Tibial artery (tissue), 4 donors: ENCODE measurements around the gene AQP12B.
"Not testable (repeated sequence)": the region's sequence is repeated elsewhere in the genome, so short reads cannot be mapped to it uniquely, and the experiment has no call there.

Experiments
- DNase-seq, 2 donors: peaks; one replicate each; pipeline ENCODE4 v3.0.0-alpha.2; 2019
- H3K27ac ChIP-seq, 2 donors: fragments of 200-600 bp; sonication (generic) in 1 of 2; 1 replicate in 1 of 2; 2 replicates in 1 of 2; pipeline ENCODE4 v1.5.1; 2018 to 2019; ENCODE audit warnings: mild to moderate bottlenecking in 1 of 2
- H3K27me3 ChIP-seq, 2 donors: fragments of 200-600 bp; sonication (generic) in 1 of 2; one replicate each; pipeline versions ENCODE4 v1.5.1 to v1.6.0; 2016 to 2019
- H3K36me3 ChIP-seq, 3 donors: fragments of 200-600 bp; sonication (generic) in 2 of 3; one replicate each; pipeline ENCODE4 v1.5.1; 2016 to 2019; ENCODE audit warnings: mild to moderate bottlenecking in 2 of 3
- H3K4me1 ChIP-seq, 4 donors: fragments of 200-600 bp; sonication (generic) in 2 of 4; 1 replicate in 3 of 4; 2 replicates in 1 of 4; pipeline ENCODE4 v1.5.1; 2016 to 2019
- H3K4me3 ChIP-seq, 2 donors: fragments of 200-600 bp; sonication (generic) in 1 of 2; 1 replicate in 1 of 2; 2 replicates in 1 of 2; pipeline ENCODE4 v1.5.1; 2018 to 2019; ENCODE audit warnings: mild to moderate bottlenecking in 2 of 2
- H3K9me3 ChIP-seq, 3 donors: fragments of 200-600 bp; sonication (generic) in 1 of 3; one replicate each; pipeline ENCODE4 v1.5.1; 2016 to 2019
- intact Hi-C: fragments of 100-400 bp; cut with DNase I; formaldehyde crosslinking; loops from one replicate; pipeline ENCODE4 v1.15.0; 2023; ENCODE audit warnings: low total_unique reads
- TF ChIP-seq, protein P1 (sequence below), 2 experiments: fragments of 200-600 bp in 1 of 2; fragments of 450-650 bp in 1 of 2; IDR thresholded peaks; one replicate each; pipeline ENCODE4 v1.5.1; 2017 to 2019; ENCODE audit warnings: antibody characterized with exemption in 2 of 2, mild to moderate bottlenecking in 1 of 2, moderate library complexity in 1 of 2

AQP12B gene

GRCh38 chr2:240663546-240664190, 19.0 kb downstream of the AQP12B start:
- no peak for DNase-seq
- TF ChIP-seq, protein P1, sequence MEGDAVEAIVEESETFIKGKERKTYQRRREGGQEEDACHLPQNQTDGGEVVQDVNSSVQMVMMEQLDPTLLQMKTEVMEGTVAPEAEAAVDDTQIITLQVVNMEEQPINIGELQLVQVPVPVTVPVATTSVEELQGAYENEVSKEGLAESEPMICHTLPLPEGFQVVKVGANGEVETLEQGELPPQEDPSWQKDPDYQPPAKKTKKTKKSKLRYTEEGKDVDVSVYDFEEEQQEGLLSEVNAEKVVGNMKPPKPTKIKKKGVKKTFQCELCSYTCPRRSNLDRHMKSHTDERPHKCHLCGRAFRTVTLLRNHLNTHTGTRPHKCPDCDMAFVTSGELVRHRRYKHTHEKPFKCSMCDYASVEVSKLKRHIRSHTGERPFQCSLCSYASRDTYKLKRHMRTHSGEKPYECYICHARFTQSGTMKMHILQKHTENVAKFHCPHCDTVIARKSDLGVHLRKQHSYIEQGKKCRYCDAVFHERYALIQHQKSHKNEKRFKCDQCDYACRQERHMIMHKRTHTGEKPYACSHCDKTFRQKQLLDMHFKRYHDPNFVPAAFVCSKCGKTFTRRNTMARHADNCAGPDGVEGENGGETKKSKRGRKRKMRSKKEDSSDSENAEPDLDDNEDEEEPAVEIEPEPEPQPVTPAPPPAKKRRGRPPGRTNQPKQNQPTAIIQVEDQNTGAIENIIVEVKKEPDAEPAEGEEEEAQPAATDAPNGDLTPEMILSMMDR (IDR thresholded peaks at IDR 0.05): no peak
- H3K4me3 ChIP-seq: no peak overlapping the region
- H3K36me3 ChIP-seq: no peaks in the 10 kb centered on the region
- no peaks in the 10 kb centered on the region for H3K4me1 ChIP-seq
- peaks cover 0 to 14% (median 10%) of the 10 kb centered on the region in 3 donors for H3K9me3 ChIP-seq
- H3K27ac ChIP-seq: no peak overlapping the region
- intact Hi-C loops: no loop called here
- peaks cover 0 to 15% of the 10 kb centered on the region in 2 donors for H3K27me3 ChIP-seq

GRCh38 chr2:240662681-240663080, 20.0 kb downstream of the AQP12B start:
- H3K4me1 ChIP-seq: no peaks in the 10 kb centered on the region
- intact Hi-C loops: no loop called here
- H3K9me3 ChIP-seq: peaks cover 0 to 14% (median 10%) of the 10 kb centered on the region in 3 donors
- H3K27me3 ChIP-seq: peaks cover 0 to 15% of the 10 kb centered on the region in 2 donors
- DNase-seq: no peak
- H3K4me3 ChIP-seq: no peak overlapping the region
- no peak overlapping the region for H3K27ac ChIP-seq
- TF ChIP-seq, protein P1 (IDR thresholded peaks at IDR 0.05): no peak
- no peaks in the 10 kb centered on the region for H3K36me3 ChIP-seq

DNA sequence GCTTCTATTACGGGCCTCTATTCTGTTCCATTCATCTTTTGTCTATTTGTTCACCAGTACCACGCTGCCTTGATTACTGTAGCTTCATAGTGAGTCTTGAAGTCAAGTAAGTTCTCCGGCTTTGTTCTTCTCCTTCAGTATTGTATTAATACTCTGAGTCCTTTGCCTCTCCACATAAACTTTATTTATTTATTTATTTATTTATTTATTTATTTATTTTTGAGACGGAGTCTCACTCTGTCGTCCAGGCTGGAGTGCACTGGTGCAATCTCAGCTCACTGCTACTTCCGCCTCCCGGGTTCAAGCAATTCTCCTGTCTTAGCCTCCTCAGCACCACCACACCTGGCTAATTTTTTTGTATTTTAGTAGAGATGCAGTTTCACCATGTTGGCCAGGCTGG, 22.8 kb downstream of the AQP12B start:
- H3K9me3 ChIP-seq, H3K36me3 ChIP-seq, H3K27ac ChIP-seq, DNase-seq, intact Hi-C loops, H3K4me3 ChIP-seq, H3K4me1 ChIP-seq: not testable (repeated sequence)
- H3K27me3 ChIP-seq: peaks cover 0 to 27% of the 10 kb centered on the region in 2 donors

DNA sequence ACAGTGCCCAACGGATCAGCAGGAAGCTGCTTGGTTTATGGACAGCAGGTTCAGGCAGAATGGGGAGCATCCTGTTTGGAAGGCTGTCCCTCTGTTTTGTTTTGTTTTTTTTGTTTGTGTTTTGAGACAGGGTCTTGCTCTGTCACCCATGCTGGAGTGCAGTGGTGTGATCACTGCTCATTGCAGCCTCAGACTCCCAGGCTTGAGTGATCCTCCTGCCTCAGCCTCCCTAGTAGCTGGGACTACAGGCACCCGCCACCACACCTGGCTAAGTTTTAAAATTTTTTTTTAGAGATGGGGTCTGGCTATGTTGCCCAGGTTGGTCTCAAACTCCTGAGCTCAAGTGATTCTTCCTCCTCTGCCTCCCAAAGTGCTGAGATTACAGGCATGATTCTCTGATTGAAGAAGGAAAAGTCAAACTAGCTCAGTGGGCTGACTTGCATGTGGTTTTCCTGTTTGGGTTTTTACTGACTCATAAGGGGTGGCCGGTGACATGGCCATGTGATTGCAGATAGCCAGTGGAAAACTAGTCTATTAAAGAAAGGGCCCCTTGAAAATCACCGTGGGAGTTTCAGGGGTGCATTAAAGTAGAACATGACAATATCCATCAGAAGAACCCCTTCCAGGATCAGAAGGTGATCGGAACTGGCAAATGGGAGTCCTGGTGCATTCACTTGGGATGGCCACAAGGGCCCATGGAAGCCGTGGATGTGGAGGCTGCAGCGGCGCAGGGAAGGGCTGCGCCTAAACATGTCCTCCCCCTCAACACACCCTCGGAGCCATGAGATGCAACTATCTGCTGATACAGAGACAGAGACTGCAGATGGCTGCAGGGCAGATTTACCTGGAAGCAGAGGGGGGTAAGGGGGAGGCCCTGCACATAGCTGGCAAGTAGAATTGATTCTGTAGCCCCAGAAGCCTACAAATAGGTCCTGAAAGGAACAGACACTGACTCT, 26.5 kb downstream of the AQP12B start:
- peaks cover 0 to 41% of the 10 kb centered on the region in 2 donors for H3K27me3 ChIP-seq
- TF ChIP-seq, protein P1 (IDR thresholded peaks at IDR 0.05): no peak
- no peak overlapping the region for H3K4me3 ChIP-seq
- no peaks in the 10 kb centered on the region for H3K36me3 ChIP-seq
- DNase-seq: no peak
- H3K4me1 ChIP-seq: no peaks in the 10 kb centered on the region
- intact Hi-C loops: no loop called here
- no peak overlapping the region for H3K27ac ChIP-seq
- no peaks in the 10 kb centered on the region for H3K9me3 ChIP-seq

GRCh38 chr2:240651185-240651584, 31.5 kb downstream of the AQP12B start:
- DNase-seq: no peak
- TF ChIP-seq, protein P1 (IDR thresholded peaks at IDR 0.05): no peak
- Histone ChIP-seq H3K9me3 (no peaks in the 10 kb centered on the region), H3K4me3 (no peak overlapping the region), H3K27ac (no peak overlapping the region), H3K27me3 (peaks cover 0 to 79% of the 10 kb centered on the region in 2 donors), H3K36me3 (no peaks in the 10 kb centered on the region), H3K4me1 (no peaks in the 10 kb centered on the region)
- intact Hi-C loops: no loop called here
